ENCODE data around the gene ANO10. TPM values are rescaled to one million over a fixed set of nuclear protein-coding genes. Genes with fewer than 3 reads are reported as not detected.

The ANO10 gene
- total RNA-seq, 3 donors from 2014 or later = 27.4 to 31.8 (median 28.5) TPM

- H3K27ac ChIP-seq = no peak overlapping the region
- intact Hi-C loops (cut with DNase I; ENCODE audit: low total_unique reads) = no loop called here
- no peaks in the 10 kb centered on the region for H3K4me1 ChIP-seq
- no peak for DNase-seq (ENCODE audit: low spot score in 2 of 2)
- no peak overlapping the region for H3K4me3 ChIP-seq
- no peaks in the 10 kb centered on the region for H3K27me3 ChIP-seq
- no peaks in the 10 kb centered on the region for H3K9me3 ChIP-seq
- no peaks in the 10 kb centered on the region for H3K36me3 ChIP-seq
- TF ChIP-seq CTCF (IDR thresholded peaks at IDR 0.05) = no peak
- no peak for TF ChIP-seq POLR2AphosphoS5 (IDR thresholded peaks at IDR 0.05)
- TF ChIP-seq POLR2A (IDR thresholded peaks at IDR 0.05) = no peak
Measured at GRCh38 chr3:43641306-43642114, 19.7 kb upstream of the ANO10 start.

- no peak overlapping the region for H3K27ac ChIP-seq
- no peaks in the 10 kb centered on the region for H3K36me3 ChIP-seq
- no peaks in the 10 kb centered on the region for H3K27me3 ChIP-seq
- H3K4me3 ChIP-seq = no peak overlapping the region
- no peak for TF ChIP-seq POLR2A (IDR thresholded peaks at IDR 0.05)
- no peak for TF ChIP-seq POLR2AphosphoS5 (IDR thresholded peaks at IDR 0.05)
- TF ChIP-seq CTCF (IDR thresholded peaks at IDR 0.05) = no peak
- no peaks in the 10 kb centered on the region for H3K4me1 ChIP-seq
- intact Hi-C loops (cut with DNase I; ENCODE audit: low total_unique reads) = no loop called here
- DNase-seq (ENCODE audit: low spot score in 2 of 2) = no peak
- H3K9me3 ChIP-seq = no peaks in the 10 kb centered on the region
Measured at GRCh38 chr3:43640681-43641080, 18.9 kb upstream of the ANO10 start.

- H3K27ac ChIP-seq = no peak overlapping the region
- H3K4me3 ChIP-seq = no peak overlapping the region
Measured at GRCh38 chr3:43638594-43639447, 17.0 kb upstream of the ANO10 start.

GRCh38 chr3:43637702-43638101 lies 15.9 kb upstream of the ANO10 start:
- Histone ChIP-seq H3K4me1 (no peaks in the 10 kb centered on the region), H3K27me3 (no peaks in the 10 kb centered on the region), H3K27ac (no peak overlapping the region), H3K9me3 (no peaks in the 10 kb centered on the region), H3K36me3 (no peaks in the 10 kb centered on the region), H3K4me3 (no peak overlapping the region)
- intact Hi-C loops (cut with DNase I; ENCODE audit: low total_unique reads) = no loop called here
- DNase-seq (ENCODE audit: low spot score in 2 of 2) = no peak
- TF ChIP-seq POLR2AphosphoS5 (IDR thresholded peaks at IDR 0.05) (no peak), CTCF (IDR thresholded peaks at IDR 0.05) (no peak), POLR2A (IDR thresholded peaks at IDR 0.05) (no peak)

More at GRCh38 chr3:43638594-43639447, 17.0 kb upstream of the ANO10 start:
- H3K4me1 ChIP-seq = no peaks in the 10 kb centered on the region
- intact Hi-C loops (cut with DNase I; ENCODE audit: low total_unique reads) = no loop called here
- TF ChIP-seq POLR2AphosphoS5 (IDR thresholded peaks at IDR 0.05) (no peak), CTCF (IDR thresholded peaks at IDR 0.05) (no peak), POLR2A (IDR thresholded peaks at IDR 0.05) (no peak)
- no peak for DNase-seq (ENCODE audit: low spot score in 2 of 2)
- H3K27me3 ChIP-seq = no peaks in the 10 kb centered on the region
- H3K36me3 ChIP-seq = no peaks in the 10 kb centered on the region
- no peaks in the 10 kb centered on the region for H3K9me3 ChIP-seq

GRCh38 chr3:43632986-43633385 lies 11.2 kb upstream of the ANO10 start:
- H3K4me1 ChIP-seq = no peaks in the 10 kb centered on the region
- no peaks in the 10 kb centered on the region for H3K27me3 ChIP-seq
- no peaks in the 10 kb centered on the region for H3K9me3 ChIP-seq
- no peak for DNase-seq (ENCODE audit: low spot score in 2 of 2)
- H3K27ac ChIP-seq = no peak overlapping the region
- TF ChIP-seq POLR2A (IDR thresholded peaks at IDR 0.05) (no peak), POLR2AphosphoS5 (IDR thresholded peaks at IDR 0.05) (no peak), CTCF (IDR thresholded peaks at IDR 0.05) (no peak)
- no peak overlapping the region for H3K4me3 ChIP-seq
- H3K36me3 ChIP-seq = no peaks in the 10 kb centered on the region
- intact Hi-C loops (cut with DNase I; ENCODE audit: low total_unique reads) = no loop called here
